HEK293 (cell line): ENCODE data around the gene DNAH11.

Experiments used
- RBAK ChIP-seq: fragments of 450-650 bp; formaldehyde crosslinking; IDR thresholded peaks from 2 replicates; pipeline ENCODE4 v1.5.1; 2016; ENCODE audit warnings: missing biosample characterization, missing genetic modification characterization
- ZBTB7A ChIP-seq: fragments of 450-650 bp; formaldehyde crosslinking; IDR thresholded peaks from 2 replicates; pipeline ENCODE4 v1.5.1; 2016; ENCODE audit warnings: low read depth, missing biosample characterization, missing genetic modification characterization
- ZNF184 ChIP-seq: fragments of 450-650 bp; IDR thresholded peaks from 2 replicates; pipeline ENCODE4 v1.5.1; 2018; ENCODE audit warnings: missing biosample characterization, mild to moderate bottlenecking, missing genetic modification characterization
- ZNF350 ChIP-seq: fragments of 450-650 bp; formaldehyde crosslinking; IDR thresholded peaks from 2 replicates; pipeline ENCODE4 v1.5.0; 2017; ENCODE audit warnings: missing biosample characterization, mild to moderate bottlenecking, missing genetic modification characterization
- ZNF76 ChIP-seq: fragments of 450-650 bp; formaldehyde crosslinking; IDR thresholded peaks from 2 replicates; pipeline ENCODE4; 2016; ENCODE audit warnings: low read depth, missing biosample characterization, missing genetic modification characterization, borderline replicate concordance
- TF ChIP-seq, protein P1 (sequence below): fragments of 450-650 bp; formaldehyde crosslinking; IDR thresholded peaks from 2 replicates; pipeline ENCODE4 v1.5.1; 2016; ENCODE audit warnings: missing biosample characterization, missing genetic modification characterization
- TF ChIP-seq, protein P2 (sequence below): fragments of 450-650 bp; formaldehyde crosslinking; IDR thresholded peaks from 2 replicates; pipeline ENCODE4 v1.5.1; 2016; ENCODE audit warnings: missing biosample characterization, missing genetic modification characterization
- TF ChIP-seq, protein P3 (sequence below): IDR thresholded peaks from 2 replicates; pipeline ENCODE4 v1.6.1; 2011; ENCODE audit warnings: mild to moderate bottlenecking, low read depth, low read length, borderline replicate concordance
- TF ChIP-seq, protein P4 (sequence below): fragments of 450-650 bp; formaldehyde crosslinking; IDR thresholded peaks from 2 replicates; pipeline ENCODE4 v1.5.1; 2016; ENCODE audit warnings: missing biosample characterization, missing genetic modification characterization
- TF ChIP-seq, protein P5 (sequence below): fragments of 450-650 bp; formaldehyde crosslinking; IDR thresholded peaks from 2 replicates; pipeline ENCODE4 v1.5.1; 2016; ENCODE audit warnings: missing biosample characterization, missing genetic modification characterization
- TF ChIP-seq, protein P6 (sequence below): fragments of 450-650 bp; formaldehyde crosslinking; IDR thresholded peaks from 2 replicates; pipeline ENCODE4 v1.5.1; 2016; ENCODE audit warnings: missing biosample characterization, missing genetic modification characterization

DNA sequence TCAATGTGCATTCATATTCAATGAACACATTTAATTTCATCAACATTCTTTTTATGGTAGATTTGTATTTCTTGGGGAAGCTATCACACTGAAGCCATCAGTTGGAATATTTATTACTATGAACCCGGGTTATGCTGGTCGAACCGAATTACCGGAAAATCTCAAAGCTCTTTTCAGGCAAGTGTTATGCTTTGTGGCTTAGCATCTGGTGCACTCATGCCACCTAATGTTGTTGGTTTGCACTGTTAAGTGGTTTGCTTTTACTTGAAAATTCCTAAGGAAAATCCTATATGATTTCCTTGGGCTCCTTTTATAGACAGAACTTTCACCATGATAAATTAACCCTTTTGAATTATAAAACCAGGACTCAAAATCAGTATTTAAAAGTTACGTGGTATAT is 147.9 kb downstream of the DNAH11 start:
- TF ChIP-seq, protein P1, sequence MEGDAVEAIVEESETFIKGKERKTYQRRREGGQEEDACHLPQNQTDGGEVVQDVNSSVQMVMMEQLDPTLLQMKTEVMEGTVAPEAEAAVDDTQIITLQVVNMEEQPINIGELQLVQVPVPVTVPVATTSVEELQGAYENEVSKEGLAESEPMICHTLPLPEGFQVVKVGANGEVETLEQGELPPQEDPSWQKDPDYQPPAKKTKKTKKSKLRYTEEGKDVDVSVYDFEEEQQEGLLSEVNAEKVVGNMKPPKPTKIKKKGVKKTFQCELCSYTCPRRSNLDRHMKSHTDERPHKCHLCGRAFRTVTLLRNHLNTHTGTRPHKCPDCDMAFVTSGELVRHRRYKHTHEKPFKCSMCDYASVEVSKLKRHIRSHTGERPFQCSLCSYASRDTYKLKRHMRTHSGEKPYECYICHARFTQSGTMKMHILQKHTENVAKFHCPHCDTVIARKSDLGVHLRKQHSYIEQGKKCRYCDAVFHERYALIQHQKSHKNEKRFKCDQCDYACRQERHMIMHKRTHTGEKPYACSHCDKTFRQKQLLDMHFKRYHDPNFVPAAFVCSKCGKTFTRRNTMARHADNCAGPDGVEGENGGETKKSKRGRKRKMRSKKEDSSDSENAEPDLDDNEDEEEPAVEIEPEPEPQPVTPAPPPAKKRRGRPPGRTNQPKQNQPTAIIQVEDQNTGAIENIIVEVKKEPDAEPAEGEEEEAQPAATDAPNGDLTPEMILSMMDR (tag by site-specific recombination) = no peak
- TF ChIP-seq ZBTB7A (tag by site-specific recombination) (no peak), ZNF184 (tag by site-specific recombination) (no peak), ZNF76 (tag by site-specific recombination) (no peak), RBAK (no peak), ZNF350 (tag by site-specific recombination) (no peak)
- TF ChIP-seq, protein P2, sequence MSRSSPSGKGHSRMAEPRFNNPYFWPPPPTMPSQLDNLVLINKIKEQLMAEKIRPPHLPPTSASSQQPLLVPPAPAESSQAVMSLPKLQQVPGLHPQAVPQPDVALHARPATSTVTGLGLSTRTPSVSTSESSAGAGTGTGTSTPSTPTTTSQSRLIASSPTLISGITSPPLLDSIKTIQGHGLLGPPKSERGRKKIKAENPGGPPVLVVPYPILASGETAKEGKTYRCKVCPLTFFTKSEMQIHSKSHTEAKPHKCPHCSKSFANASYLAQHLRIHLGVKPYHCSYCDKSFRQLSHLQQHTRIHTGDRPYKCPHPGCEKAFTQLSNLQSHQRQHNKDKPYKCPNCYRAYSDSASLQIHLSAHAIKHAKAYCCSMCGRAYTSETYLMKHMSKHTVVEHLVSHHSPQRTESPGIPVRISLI = no peak
- TF ChIP-seq, protein P3, sequence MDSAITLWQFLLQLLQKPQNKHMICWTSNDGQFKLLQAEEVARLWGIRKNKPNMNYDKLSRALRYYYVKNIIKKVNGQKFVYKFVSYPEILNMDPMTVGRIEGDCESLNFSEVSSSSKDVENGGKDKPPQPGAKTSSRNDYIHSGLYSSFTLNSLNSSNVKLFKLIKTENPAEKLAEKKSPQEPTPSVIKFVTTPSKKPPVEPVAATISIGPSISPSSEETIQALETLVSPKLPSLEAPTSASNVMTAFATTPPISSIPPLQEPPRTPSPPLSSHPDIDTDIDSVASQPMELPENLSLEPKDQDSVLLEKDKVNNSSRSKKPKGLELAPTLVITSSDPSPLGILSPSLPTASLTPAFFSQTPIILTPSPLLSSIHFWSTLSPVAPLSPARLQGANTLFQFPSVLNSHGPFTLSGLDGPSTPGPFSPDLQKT = no peak
- TF ChIP-seq, protein P4, sequence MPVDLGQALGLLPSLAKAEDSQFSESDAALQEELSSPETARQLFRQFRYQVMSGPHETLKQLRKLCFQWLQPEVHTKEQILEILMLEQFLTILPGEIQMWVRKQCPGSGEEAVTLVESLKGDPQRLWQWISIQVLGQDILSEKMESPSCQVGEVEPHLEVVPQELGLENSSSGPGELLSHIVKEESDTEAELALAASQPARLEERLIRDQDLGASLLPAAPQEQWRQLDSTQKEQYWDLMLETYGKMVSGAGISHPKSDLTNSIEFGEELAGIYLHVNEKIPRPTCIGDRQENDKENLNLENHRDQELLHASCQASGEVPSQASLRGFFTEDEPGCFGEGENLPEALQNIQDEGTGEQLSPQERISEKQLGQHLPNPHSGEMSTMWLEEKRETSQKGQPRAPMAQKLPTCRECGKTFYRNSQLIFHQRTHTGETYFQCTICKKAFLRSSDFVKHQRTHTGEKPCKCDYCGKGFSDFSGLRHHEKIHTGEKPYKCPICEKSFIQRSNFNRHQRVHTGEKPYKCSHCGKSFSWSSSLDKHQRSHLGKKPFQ (tag by site-specific recombination) = no peak
- TF ChIP-seq, protein P5, sequence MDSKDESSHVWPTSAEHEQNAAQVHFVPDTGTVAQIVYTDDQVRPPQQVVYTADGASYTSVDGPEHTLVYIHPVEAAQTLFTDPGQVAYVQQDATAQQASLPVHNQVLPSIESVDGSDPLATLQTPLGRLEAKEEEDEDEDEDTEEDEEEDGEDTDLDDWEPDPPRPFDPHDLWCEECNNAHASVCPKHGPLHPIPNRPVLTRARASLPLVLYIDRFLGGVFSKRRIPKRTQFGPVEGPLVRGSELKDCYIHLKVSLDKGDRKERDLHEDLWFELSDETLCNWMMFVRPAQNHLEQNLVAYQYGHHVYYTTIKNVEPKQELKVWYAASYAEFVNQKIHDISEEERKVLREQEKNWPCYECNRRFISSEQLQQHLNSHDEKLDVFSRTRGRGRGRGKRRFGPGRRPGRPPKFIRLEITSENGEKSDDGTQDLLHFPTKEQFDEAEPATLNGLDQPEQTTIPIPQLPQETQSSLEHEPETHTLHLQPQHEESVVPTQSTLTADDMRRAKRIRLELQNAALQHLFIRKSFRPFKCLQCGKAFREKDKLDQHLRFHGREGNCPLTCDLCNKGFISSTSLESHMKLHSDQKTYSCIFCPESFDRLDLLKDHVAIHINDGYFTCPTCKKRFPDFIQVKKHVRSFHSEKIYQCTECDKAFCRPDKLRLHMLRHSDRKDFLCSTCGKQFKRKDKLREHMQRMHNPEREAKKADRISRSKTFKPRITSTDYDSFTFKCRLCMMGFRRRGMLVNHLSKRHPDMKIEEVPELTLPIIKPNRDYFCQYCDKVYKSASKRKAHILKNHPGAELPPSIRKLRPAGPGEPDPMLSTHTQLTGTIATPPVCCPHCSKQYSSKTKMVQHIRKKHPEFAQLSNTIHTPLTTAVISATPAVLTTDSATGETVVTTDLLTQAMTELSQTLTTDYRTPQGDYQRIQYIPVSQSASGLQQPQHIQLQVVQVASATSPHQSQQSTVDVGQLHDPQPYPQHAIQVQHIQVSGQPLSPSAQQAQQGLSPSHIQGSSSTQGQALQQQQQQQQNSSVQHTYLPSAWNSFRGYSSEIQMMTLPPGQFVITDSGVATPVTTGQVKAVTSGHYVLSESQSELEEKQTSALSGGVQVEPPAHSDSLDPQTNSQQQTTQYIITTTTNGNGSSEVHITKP (tag by site-specific recombination) = no peak
- TF ChIP-seq, protein P6, sequence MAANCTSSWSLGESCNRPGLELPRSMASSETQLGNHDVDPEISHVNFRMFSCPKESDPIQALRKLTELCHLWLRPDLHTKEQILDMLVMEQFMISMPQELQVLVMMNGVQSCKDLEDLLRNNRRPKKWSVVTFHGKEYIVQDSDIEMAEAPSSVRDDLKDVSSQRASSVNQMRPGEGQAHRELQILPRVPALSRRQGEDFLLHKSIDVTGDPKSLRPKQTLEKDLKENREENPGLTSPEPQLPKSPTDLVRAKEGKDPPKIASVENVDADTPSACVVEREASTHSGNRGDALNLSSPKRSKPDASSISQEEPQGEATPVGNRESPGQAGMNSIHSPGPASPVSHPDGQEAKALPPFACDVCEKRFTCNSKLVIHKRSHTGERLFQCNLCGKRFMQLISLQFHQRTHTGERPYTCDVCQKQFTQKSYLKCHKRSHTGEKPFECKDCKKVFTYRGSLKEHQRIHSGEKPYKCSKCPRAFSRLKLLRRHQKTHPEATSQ (tag by site-specific recombination) = no peak
